GM10847 (cell line): ENCODE data around the gene MACROD2.

ENCODE experiments used
- POLR2A ChIP-seq: IDR thresholded peaks from 2 replicates; pipeline ENCODE4 v1.6.1; 2011; ENCODE audit not compliant: insufficient read length; ENCODE audit errors: extremely low read depth

Gene MACROD2

GRCh38 chr20:15550116-15550870, 1555.0 kb downstream of the MACROD2 start:
- TF ChIP-seq POLR2A, result no peak

DNA sequence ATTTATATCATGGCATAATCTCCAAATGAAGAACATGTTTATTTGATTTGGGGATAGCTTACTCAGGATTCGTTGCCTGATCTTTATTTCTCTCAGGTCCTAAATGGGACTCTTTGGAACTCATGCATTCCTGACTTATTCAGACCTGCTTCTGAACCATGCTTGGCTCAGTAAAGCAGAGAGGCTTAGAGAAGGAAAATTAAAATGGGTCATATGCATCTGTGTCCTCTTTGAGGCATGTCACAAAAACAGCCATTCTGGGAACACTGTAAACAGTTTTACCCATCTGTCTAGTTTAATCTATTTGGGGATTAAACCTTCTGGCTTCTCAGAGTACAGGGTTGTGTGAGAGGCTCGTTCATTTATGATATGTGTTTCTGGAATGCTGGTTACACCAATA, 1560.6 kb downstream of the MACROD2 start:
- TF ChIP-seq POLR2A, result no peak

DNA sequence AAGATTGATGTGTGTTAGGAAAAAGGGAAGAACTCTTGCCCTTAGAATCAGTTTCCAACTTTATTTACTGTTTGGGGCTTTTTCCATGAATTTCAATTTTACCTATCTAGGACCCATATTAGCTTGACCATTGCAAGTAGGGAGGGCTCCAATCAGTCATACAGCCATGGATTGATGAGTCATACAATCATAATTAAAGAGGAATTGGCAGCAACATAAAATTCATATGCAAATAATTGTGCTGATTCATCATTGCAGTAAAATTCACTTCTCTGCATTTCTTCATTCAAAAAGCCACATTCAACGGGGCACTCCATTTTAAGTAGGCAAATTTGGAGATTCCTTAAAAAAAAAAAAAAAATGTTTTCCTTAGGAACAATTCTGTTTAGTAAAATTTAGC, 1561.6 kb downstream of the MACROD2 start:
- TF ChIP-seq POLR2A, result no peak

GRCh38 chr20:15561070-15561569, 1565.8 kb downstream of the MACROD2 start:
- no peak for TF ChIP-seq POLR2A

DNA sequence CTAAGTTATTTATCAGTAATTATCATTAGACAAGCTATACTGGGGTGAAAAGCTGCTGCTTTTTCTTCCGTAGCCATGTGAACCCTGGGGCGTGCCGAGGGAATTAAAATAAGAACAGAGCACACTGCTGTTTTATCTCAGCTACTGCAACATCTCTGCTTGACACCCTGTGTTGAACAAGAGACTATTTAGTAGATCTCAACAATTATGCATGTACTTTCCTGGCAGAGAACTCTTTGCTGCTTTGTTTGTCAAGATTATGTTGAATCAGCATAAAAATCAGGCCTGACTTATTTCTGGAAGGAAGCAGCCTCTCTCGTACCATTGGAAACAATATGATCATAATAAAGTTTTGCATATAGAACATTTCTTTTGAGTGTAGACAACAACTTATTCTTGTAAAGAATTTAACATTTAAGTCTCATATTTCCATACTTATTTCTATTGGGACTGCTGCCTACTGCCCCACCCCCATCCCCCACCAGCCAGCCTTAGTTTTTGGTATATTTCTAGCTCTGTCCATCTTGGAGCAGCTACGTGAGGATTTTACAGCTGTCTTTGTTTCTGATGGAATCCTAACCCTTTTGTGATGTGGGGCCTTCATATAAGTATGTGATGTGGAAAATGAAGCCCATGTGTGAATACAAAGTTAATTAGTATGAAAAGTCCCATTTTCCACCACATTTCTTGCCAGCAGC, 1566.5 kb downstream of the MACROD2 start:
- no peak for TF ChIP-seq POLR2A

- TF ChIP-seq POLR2A, result no peak
Measured at GRCh38 chr20:15563836-15564235, 1568.5 kb downstream of the MACROD2 start.

DNA sequence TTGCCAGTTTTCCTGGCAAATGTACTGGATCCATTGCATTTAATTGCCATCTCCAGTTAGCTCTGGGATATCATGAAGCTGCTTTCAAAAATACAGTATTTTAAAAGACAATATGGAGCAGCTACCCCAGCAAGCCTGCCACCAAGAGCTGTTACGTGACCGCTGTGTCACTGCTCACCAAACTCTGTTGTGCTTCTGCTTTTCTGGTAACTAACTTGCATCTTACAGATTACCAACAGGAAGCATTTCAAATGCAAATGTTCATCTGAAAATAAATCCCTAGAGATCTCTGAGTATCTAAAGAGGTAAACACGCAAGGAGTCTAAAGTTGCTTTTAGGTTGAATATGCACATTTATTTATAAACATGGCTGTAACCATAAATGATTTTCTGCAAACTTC, 1569.7 kb downstream of the MACROD2 start:
- TF ChIP-seq POLR2A, result no peak

DNA sequence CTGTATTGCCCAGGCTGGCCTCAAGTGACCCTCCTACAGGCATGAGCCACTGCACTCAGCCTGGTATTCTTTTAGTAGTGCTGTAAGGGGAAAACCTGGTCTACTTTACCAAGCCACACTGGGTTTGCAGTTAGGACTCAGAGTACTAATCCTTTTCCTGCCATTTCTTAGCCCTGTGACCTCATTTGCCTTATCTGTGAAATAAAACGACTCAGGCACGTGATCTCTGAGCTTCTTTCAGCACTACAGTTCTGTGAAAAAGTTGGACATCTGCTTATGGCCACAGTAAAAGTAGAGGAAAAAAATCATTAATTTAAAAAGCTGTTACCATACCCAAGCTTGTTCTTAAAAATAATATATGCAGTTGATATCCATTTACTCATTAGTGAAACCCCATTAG, 1570.5 kb downstream of the MACROD2 start:
- TF ChIP-seq POLR2A, result no peak

- TF ChIP-seq POLR2A, result no peak
Measured at GRCh38 chr20:15567219-15567618, 1571.9 kb downstream of the MACROD2 start.

DNA sequence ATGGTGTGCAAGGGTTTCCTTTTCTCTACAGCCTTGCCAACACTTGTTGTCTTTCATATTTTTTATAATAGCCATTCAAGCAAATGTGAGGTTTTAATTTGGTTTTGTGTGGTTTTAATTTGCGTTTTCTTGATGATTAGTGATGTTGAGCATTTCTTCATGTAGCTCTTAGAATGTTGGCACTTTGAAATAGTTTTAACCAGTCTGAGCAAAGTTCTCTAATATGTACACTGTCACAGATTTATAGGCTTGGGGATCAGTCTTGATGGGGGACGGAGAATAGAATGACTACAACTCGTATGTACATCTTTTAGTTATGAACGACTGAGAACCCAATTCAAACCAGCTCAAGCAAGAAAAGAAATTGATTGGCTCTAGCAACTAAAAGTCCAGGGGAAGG, 1574.8 kb downstream of the MACROD2 start:
- no peak for TF ChIP-seq POLR2A

DNA sequence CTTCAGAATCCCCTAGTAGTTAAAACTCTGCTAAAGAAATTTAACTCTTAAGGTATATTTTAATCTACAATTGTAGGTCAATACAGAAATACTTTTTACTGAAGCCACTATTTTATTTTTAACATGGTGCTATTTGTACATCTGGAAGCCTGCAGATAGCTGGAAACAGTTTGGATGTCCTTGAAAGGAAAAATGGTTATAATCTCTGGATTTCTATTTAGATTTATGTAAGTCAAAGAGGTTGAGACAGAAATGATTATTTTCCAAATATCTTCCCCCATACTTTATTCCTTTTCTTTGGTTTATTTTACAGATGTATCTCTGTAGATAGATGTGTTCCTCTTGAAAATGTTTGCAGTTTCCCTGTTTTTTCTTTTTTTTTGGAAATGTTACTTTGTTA, 1575.7 kb downstream of the MACROD2 start:
- no peak for TF ChIP-seq POLR2A

- no peak for TF ChIP-seq POLR2A
Measured at GRCh38 chr20:15575255-15575654, 1579.9 kb downstream of the MACROD2 start.

GRCh38 chr20:15576411-15576810, 1581.1 kb downstream of the MACROD2 start:
- no peak for TF ChIP-seq POLR2A

- TF ChIP-seq POLR2A, result no peak
Measured at GRCh38 chr20:15578113-15578512, 1582.8 kb downstream of the MACROD2 start.

DNA sequence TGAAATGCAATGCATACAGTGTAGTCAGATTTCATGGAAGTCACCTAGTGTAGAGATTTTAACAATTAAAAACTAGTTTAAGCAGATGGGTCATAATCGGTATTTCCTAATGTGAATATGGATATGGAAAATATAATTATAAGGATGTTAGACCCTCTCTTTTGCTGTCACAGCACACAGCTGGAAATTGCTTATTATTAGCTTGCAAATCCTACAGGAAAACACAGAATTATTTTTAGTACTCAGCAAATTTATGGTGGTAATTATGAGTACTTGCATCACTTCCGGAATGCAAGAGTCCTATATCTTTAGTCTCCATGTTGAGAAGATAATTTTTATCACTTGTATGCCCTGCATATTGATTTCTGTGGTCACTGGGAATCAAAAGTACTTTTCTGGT, 1584.4 kb downstream of the MACROD2 start:
- TF ChIP-seq POLR2A, result no peak

GRCh38 chr20:15582146-15582760, 1586.9 kb downstream of the MACROD2 start:
- TF ChIP-seq POLR2A, result no peak
